Right atrium auricular region (tissue), 2 donors: ENCODE data around the gene CSRP1. TPM values are rescaled to one million over a fixed set of nuclear protein-coding genes. Genes with fewer than 3 reads are reported as not detected.

ENCODE experiments used
- DNase-seq: peaks from one replicate; pipeline ENCODE4 v3.0.0-alpha.2; 2019; ENCODE audit warnings: low spot score
- H3K27ac ChIP-seq, 2 donors: fragments of 200-600 bp; sonication (generic); 1 replicate in 1 of 2; 2 replicates in 1 of 2; pipeline ENCODE4 v1.5.1; 2016 to 2019
- H3K27me3 ChIP-seq, 2 donors: fragments of 200-600 bp; sonication (generic); one replicate each; pipeline versions ENCODE4 v1.5.1 to v1.6.0; 2017 to 2019
- H3K36me3 ChIP-seq: fragments of 200-600 bp; sonication (generic); one replicate; pipeline ENCODE4 v1.5.1; 2016
- H3K4me1 ChIP-seq, 2 donors: fragments of 200-600 bp; sonication (generic); one replicate each; pipeline versions ENCODE4 v1.5.1 to v1.6.0; 2017 to 2019
- H3K4me3 ChIP-seq, 2 donors: fragments of 200-600 bp; sonication (generic); 1 replicate in 1 of 2; 2 replicates in 1 of 2; pipeline ENCODE4 v1.5.1; 2017 to 2019; ENCODE audit warnings: mild to moderate bottlenecking in 1 of 2, moderate library complexity in 1 of 2
- H3K9me3 ChIP-seq, 2 donors: fragments of 200-600 bp; sonication (generic); one replicate each; pipeline ENCODE4 v1.5.1; 2019
- CTCF ChIP-seq, 2 donors: fragments of 200-600 bp; sonication (generic); IDR thresholded peaks; one replicate each; pipeline ENCODE4 v1.5.1; 2019; ENCODE audit warnings: antibody characterized with exemption in 2 of 2
- total RNA-seq, 2 donors: library from RNA; depleted of rRNA; stranded (reverse); fragments of >200 nt; gene quantifications; one replicate each; pipeline ENCODE4 v1.1.0, GENCODE V29; 2016

Gene CSRP1
- total RNA-seq, 2 donors from 2014 or later = 138 to 719 TPM

GRCh38 chr1:201538612-201539551, 32.0 kb upstream of the CSRP1 start, which contains the start of gene NAV1:
TSS of gene NAV1 (plus strand) at chr1:201539127. CDS start at chr1:201622885, 83,758 bp downstream.
- no peaks in the 10 kb centered on the region for H3K27me3 ChIP-seq
- H3K4me1 ChIP-seq = peaks cover 0 to 75% of the 10 kb centered on the region in 2 donors
- H3K4me3 ChIP-seq = peak within 1 kb of the TSS; percentile 58 to 68
- peak; percentile 83 for DNase-seq
- TF ChIP-seq CTCF (IDR thresholded peaks at IDR 0.05) = no peak
- no peaks in the 10 kb centered on the region for H3K36me3 ChIP-seq
- peak within 1 kb of the TSS; percentile 74 to 86 for H3K27ac ChIP-seq
- H3K9me3 ChIP-seq = no peaks in the 10 kb centered on the region

GRCh38 chr1:201537891-201538611, 31.1 kb upstream of the CSRP1 start:
- H3K27ac ChIP-seq = peak overlapping the region; percentile 74 to 86
- no peaks in the 10 kb centered on the region for H3K36me3 ChIP-seq
- H3K9me3 ChIP-seq = no peaks in the 10 kb centered on the region
- no peaks in the 10 kb centered on the region for H3K27me3 ChIP-seq
- TF ChIP-seq CTCF (IDR thresholded peaks at IDR 0.05) = no peak
- DNase-seq = no peak
- peaks cover 0 to 75% of the 10 kb centered on the region in 2 donors for H3K4me1 ChIP-seq
- peak overlapping the region; percentile 58 to 68 for H3K4me3 ChIP-seq

- Histone ChIP-seq H3K27me3 (no peaks in the 10 kb centered on the region), H3K4me1 (peaks cover 0 to 70% of the 10 kb centered on the region in 2 donors), H3K9me3 (no peaks in the 10 kb centered on the region), H3K36me3 (no peaks in the 10 kb centered on the region), H3K4me3 (no peak overlapping the region), H3K27ac (peak overlapping the region in 1 of 2 donors; percentile 76)
- no peak for TF ChIP-seq CTCF (IDR thresholded peaks at IDR 0.05)
- no peak for DNase-seq
These were observed 30.5 kb upstream of the CSRP1 start for GRCh38 chr1:201537467-201537866.

- Histone ChIP-seq H3K4me3 (no peak overlapping the region), H3K27ac (peak overlapping the region; percentile 74 to 76), H3K4me1 (peaks cover 0 to 71% of the 10 kb centered on the region in 2 donors), H3K9me3 (no peaks in the 10 kb centered on the region), H3K27me3 (no peaks in the 10 kb centered on the region), H3K36me3 (no peaks in the 10 kb centered on the region)
- no peak for DNase-seq
- no peak for TF ChIP-seq CTCF (IDR thresholded peaks at IDR 0.05)
These were observed 30.1 kb upstream of the CSRP1 start for GRCh38 chr1:201537028-201537427.

- Histone ChIP-seq H3K27ac (peak overlapping the region; percentile 74 to 76), H3K27me3 (no peaks in the 10 kb centered on the region), H3K9me3 (no peaks in the 10 kb centered on the region), H3K4me3 (no peak overlapping the region), H3K4me1 (peaks cover 0 to 71% of the 10 kb centered on the region in 2 donors), H3K36me3 (no peaks in the 10 kb centered on the region)
- TF ChIP-seq CTCF (IDR thresholded peaks at IDR 0.05) = no peak
- DNase-seq = peak; percentile 93
These were observed 29.6 kb upstream of the CSRP1 start for GRCh38 chr1:201536558-201536957.
